GM19328 (cell line): ENCODE measurements around the gene HEG1.
"Not testable (repeated sequence)": the region's sequence is repeated elsewhere in the genome, so short reads cannot be mapped to it uniquely, and the experiment has no call there.

Source experiments
- ATAC-seq: cut with Tn5 transposase; IDR thresholded peaks from one replicate; pipeline ENCODE4 v1.9.1; 2021; ENCODE audit warnings: mild to moderate bottlenecking, moderate library complexity; ENCODE audit not compliant: unreplicated experiment

HEG1 gene, protein sequence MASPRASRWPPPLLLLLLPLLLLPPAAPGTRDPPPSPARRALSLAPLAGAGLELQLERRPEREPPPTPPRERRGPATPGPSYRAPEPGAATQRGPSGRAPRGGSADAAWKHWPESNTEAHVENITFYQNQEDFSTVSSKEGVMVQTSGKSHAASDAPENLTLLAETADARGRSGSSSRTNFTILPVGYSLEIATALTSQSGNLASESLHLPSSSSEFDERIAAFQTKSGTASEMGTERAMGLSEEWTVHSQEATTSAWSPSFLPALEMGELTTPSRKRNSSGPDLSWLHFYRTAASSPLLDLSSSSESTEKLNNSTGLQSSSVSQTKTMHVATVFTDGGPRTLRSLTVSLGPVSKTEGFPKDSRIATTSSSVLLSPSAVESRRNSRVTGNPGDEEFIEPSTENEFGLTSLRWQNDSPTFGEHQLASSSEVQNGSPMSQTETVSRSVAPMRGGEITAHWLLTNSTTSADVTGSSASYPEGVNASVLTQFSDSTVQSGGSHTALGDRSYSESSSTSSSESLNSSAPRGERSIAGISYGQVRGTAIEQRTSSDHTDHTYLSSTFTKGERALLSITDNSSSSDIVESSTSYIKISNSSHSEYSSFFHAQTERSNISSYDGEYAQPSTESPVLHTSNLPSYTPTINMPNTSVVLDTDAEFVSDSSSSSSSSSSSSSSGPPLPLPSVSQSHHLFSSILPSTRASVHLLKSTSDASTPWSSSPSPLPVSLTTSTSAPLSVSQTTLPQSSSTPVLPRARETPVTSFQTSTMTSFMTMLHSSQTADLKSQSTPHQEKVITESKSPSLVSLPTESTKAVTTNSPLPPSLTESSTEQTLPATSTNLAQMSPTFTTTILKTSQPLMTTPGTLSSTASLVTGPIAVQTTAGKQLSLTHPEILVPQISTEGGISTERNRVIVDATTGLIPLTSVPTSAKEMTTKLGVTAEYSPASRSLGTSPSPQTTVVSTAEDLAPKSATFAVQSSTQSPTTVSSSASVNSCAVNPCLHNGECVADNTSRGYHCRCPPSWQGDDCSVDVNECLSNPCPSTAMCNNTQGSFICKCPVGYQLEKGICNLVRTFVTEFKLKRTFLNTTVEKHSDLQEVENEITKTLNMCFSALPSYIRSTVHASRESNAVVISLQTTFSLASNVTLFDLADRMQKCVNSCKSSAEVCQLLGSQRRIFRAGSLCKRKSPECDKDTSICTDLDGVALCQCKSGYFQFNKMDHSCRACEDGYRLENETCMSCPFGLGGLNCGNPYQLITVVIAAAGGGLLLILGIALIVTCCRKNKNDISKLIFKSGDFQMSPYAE (N-terminal part only)

GRCh38 chr3:125055913-125056745 lies at the start of gene HEG1:
Gene HEG1 (minus strand): TSS chr3:125055997. CDS start chr3:125055890, 107 bp downstream.
- peak; percentile 77 for ATAC-seq

DNA sequence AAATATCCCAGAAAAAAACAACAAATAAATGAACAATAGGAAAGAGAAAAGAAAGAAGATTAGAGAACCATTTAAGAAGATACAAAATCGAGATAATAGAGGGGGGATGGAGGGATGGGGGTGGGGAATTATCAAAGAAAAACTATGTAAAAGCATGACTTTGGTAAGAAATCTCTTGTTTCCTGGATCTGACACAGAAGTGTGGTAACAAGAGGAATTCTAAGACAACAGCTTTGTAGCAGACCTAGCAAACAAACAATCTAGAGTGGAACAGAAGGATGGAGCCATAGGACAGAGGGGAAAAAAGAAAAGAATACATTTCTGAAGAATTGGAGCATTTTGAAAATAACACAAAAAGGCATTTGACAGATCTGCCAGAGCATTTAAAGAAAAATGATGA lies 49.3 kb upstream of the HEG1 start:
- ATAC-seq: no peak

DNA sequence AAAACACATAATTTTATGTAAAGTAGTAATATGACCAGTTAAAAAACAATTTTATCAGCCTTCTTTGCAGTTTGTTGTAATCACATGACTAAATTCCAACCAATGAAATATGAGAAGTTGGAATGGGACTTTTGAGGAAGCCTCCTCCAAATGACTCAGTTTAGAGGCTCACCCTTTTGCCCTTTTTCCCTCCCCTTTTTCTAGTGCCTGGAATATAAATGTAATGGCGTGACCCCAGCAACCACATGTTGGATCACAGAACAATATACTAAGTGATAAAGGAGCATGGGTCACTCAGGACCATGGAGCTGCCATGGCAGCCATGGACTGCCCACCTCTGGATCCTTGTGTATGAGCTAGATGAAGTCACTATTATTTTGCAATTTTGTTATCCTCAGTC lies 48.8 kb upstream of the HEG1 start:
- ATAC-seq: no peak

DNA sequence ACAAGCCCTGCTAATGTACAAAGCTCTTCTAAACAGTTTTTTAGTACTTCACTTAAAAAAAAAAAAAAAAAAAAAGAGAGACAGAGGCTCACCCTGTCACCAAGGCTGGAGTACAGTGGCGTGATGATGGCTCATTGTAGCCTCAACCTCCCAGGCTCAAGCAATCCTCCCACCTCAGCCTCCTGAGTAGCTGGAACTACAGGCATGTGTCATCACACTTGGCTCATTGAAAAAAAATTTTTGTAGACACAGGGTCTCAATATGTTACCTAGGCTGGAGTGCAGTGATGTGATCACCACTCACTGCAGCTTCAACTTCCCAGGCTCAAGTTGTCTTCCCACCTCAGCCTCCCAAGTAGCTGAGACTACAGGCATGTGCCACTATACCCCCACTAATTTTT lies 47.6 kb upstream of the HEG1 start:
- no peak for ATAC-seq

- no peak for ATAC-seq
Measured at GRCh38 chr3:125102470-125102869, 46.7 kb upstream of the HEG1 start.

DNA sequence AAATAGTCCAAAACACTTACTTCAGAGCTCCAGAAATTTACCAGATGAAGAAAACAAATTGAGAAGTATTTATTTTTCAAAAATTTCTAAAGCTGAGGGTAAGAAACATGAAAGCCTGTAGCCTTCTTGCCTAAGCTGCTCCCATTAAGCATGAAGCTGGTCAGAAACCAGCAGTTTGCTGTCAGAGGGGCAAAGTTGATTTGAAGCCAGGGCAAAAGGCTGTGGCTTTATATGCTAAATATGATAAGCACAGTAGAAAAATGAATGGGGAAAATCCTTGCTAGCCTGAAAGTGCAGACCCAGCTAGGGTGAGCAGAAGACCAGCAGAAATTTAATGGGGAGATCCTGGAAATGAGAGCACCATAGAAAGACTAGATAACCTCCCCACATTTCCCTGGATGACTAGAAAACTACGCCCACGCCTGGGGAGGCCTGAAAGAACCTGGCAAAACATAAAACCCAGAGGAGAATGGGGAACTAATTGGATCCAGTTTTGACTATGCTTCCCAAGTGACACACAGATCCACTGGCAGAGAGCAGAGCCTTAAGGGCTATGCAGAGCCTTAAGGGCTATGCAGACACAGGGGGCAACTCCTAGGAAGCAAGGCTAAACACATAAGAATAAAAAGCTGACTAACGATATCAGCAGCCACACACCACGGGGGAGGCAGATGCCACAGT lies 43.0 kb upstream of the HEG1 start:
- no peak for ATAC-seq

- no peak for ATAC-seq
Measured at GRCh38 chr3:125090649-125091048, 34.9 kb upstream of the HEG1 start.

- ATAC-seq: no peak
Measured at GRCh38 chr3:125087768-125088391, 32.1 kb upstream of the HEG1 start.

DNA sequence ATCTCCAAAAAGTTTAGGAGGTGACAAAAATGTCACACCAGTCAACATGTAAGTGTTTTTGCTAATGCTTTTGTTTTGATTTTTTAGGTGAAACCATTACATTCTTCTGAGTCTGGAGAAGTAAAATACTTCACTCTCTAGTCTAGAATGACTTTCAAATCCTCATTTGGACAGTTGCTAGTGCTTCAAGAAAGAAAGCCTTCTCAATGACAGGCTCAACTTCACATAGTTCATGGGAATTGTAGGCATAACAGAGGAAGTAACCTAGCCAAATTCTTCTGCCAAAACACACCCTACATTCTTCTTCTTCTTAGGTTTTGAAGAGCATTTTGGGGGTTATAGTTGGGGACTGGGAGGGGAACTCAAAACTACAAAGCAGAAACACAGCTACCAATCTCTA lies 29.4 kb upstream of the HEG1 start:
- no peak for ATAC-seq

DNA sequence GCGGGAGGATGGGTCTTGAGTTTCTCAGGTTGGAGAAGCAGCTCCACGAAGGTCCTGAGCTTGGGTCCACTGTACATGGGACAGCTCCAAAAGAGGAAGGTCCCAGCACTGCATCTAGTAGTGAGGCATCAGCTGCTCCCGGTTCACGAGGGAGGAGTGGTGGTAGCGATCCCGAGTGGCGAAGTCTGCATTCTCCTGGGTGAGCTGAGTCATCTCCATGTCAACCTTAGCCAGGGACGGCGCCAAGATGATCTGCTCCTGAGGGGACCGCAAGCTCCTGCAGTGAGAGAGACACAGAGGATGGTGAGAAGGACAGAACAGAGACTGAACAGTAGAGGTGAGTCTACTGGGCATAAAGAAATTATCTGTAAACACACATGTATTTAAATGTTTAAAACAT lies 28.0 kb upstream of the HEG1 start:
- no peak for ATAC-seq

GRCh38 chr3:125082339-125082738 lies 26.5 kb upstream of the HEG1 start:
- ATAC-seq: not testable (repeated sequence)

DNA sequence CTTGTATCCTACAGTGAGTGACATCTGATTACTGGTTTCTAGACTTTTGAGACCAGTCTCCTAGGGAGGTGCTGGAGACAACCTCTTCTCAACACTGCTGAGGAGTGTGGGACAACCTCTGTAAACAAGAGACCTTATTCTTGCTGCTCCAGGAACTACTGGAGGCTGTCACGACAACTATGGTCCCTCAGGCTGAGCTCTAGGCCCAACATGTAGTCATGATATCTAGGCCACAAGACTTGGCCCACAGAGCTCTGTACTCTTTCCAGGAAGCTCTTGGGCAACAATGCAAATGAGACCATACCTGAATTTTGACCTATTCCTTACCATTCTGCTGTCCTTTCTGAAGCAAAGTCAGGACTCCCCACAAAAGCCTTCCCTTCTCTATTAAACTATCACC lies 24.3 kb upstream of the HEG1 start:
- ATAC-seq: no peak

GRCh38 chr3:125079675-125080045 lies 23.9 kb upstream of the HEG1 start:
- ATAC-seq: no peak

- ATAC-seq: no peak
Measured at GRCh38 chr3:125078951-125079674, 23.3 kb upstream of the HEG1 start.

- no peak for ATAC-seq
Measured at GRCh38 chr3:125077864-125078263, 22.1 kb upstream of the HEG1 start.

GRCh38 chr3:125076464-125076863 lies 20.7 kb upstream of the HEG1 start:
- no peak for ATAC-seq

- no peak for ATAC-seq
Measured at GRCh38 chr3:125075738-125076137, 19.9 kb upstream of the HEG1 start.

DNA sequence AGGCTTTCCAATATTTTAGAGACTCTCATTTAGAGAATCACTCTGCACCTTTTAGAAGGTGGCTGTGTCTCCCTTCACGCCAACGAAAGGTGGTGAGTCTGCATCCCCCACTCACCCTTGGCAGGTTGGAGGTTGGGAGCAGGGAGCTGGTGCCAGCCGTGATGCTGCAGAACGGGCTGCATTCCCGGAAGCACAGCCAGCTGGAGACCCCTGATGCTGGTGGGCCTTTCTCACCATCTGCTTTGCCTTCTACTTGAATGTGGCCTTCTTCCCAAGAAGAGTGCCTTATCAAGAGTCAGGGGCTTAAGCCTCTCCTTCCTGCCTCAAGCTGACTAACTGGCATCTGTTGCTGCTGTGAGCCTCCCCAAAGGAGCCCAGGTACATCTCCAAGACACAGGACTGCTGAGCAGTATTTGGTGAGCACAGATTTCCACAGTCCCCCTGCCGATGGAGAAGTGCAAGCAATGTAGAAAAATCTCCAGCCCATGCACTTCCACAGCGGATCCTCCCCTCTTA lies 17.7 kb upstream of the HEG1 start:
- no peak for ATAC-seq
